H1 (cell line): ENCODE measurements around the gene LHPP.

Experiments
- ATF2 ChIP-seq: IDR thresholded peaks from 2 replicates; pipeline ENCODE4 v1.6.1; 2012; ENCODE audit warnings: low read length, inconsistent platforms
- CHD1 ChIP-seq: IDR thresholded peaks from 2 replicates; pipeline ENCODE4 v1.6.1; 2012; ENCODE audit warnings: low read depth, low read length, improper control_type of control experiment
- CTCF ChIP-seq, 3 experiments: IDR thresholded peaks; 1 replicate in 2 of 3; 2 replicates in 1 of 3; pipeline versions ENCODE4 v1.5.1 to v1.6.1; 2011; ENCODE audit warnings: low read length in 3 of 3, mild to moderate bottlenecking in 3 of 3, inconsistent platforms in 2 of 3, low read depth in 1 of 3, moderate library complexity in 1 of 3; ENCODE audit not compliant: insufficient read depth in 1 of 3; ENCODE audit errors: control extremely low read depth in 1 of 3
- E2F6 ChIP-seq: IDR thresholded peaks from 2 replicates; pipeline ENCODE4 v1.6.1; 2012; ENCODE audit warnings: inconsistent platforms
- EZH2 ChIP-seq: fragments of 200-600 bp; sonication (generic); IDR thresholded peaks from 2 replicates; pipeline ENCODE4 v1.7.1; 2012; ENCODE audit warnings: low read depth, mild to moderate bottlenecking, moderate library complexity, low read length, inconsistent platforms; ENCODE audit not compliant: severe bottlenecking
- MAX ChIP-seq: IDR thresholded peaks from 2 replicates; pipeline ENCODE4 v1.6.1; 2012; ENCODE audit warnings: inconsistent platforms
- NANOG ChIP-seq: IDR thresholded peaks from 2 replicates; pipeline ENCODE4 v1.6.1; 2011; ENCODE audit warnings: low read length, low read depth, mild to moderate bottlenecking, inconsistent platforms; ENCODE audit not compliant: insufficient read depth, poor library complexity, severe bottlenecking
- POLR2A ChIP-seq, 2 experiments: IDR thresholded peaks; 1 replicate in 1 of 2; 2 replicates in 1 of 2; pipeline ENCODE4 v1.6.1; 2011; ENCODE audit warnings: low read depth in 2 of 2, low read length in 2 of 2, mild to moderate bottlenecking in 2 of 2; ENCODE audit errors: control extremely low read depth in 1 of 2
- POLR2AphosphoS5 ChIP-seq: IDR thresholded peaks from 2 replicates; pipeline ENCODE4 v1.6.1; 2011; ENCODE audit warnings: low read depth, low read length
- RAD21 ChIP-seq, 2 experiments: IDR thresholded peaks in 1 of 2; conservative IDR thresholded peaks in 1 of 2; 2 replicates each; pipeline ENCODE4 v1.6.1; 2011; ENCODE audit warnings: low read depth in 2 of 2, low read length in 2 of 2, improper control_type of control experiment in 1 of 2, inconsistent platforms in 1 of 2, mild to moderate bottlenecking in 1 of 2, moderate library complexity in 1 of 2
- SIX5 ChIP-seq: IDR thresholded peaks from 2 replicates; pipeline ENCODE4 v1.6.1; 2011; ENCODE audit warnings: mild to moderate bottlenecking, low read depth, low read length
- SUZ12 ChIP-seq: fragments of 200-600 bp; sonication (generic); IDR thresholded peaks from 2 replicates; pipeline ENCODE4 v1.6.1; 2012; ENCODE audit warnings: mild to moderate bottlenecking, inconsistent platforms, low read length, moderate library complexity, mixed read lengths
- TBP ChIP-seq: IDR thresholded peaks from 2 replicates; pipeline ENCODE4 v1.6.1; 2011; ENCODE audit warnings: low read depth, low read length, improper control_type of control experiment
- USF2 ChIP-seq: IDR thresholded peaks from 2 replicates; pipeline ENCODE4 v1.6.1; 2011; ENCODE audit warnings: low read length, improper control_type of control experiment

GRCh38 chr10:124495162-124495561 is 33.5 kb downstream of the LHPP start:
- TF ChIP-seq RAD21 (IDR thresholded peaks at IDR 0.05 in 1 of 2, conservative IDR thresholded peaks at IDR 0.05 in 1 of 2; ENCODE audit: low read depth in 2 of 2, low read length in 2 of 2) (no peak), CTCF (IDR thresholded peaks at IDR 0.05; ENCODE audit: control extremely low read depth in 1 of 3, insufficient read depth in 1 of 3, low read depth in 1 of 3, low read length in 3 of 3) (no peak), USF2 (no peak), POLR2A (IDR thresholded peaks at IDR 0.05; ENCODE audit: control extremely low read depth in 1 of 2, low read depth in 2 of 2, low read length in 2 of 2) (no peak), EZH2 (no peak), POLR2AphosphoS5 (no peak), MAX (no peak), ATF2 (no peak), SIX5 (no peak), E2F6 (no peak), CHD1 (no peak), TBP (no peak), SUZ12 (no peak), NANOG (no peak)
